ENCODE results near the gene GJA1.

GRCh38 chr6:121430514-121431460 lies 4.7 kb upstream of the GJA1 start:
- TF ChIP-seq POLR2AphosphoS5 (IDR thresholded peaks at IDR 0.05; ENCODE audit: low read depth, low read length): no peak
- TF ChIP-seq POLR2A (IDR thresholded peaks at IDR 0.05; ENCODE audit: low read depth, low read length): no peak

Data from GM12892 (cell line).